ENCODE measurements around the gene FARP2.

DNA sequence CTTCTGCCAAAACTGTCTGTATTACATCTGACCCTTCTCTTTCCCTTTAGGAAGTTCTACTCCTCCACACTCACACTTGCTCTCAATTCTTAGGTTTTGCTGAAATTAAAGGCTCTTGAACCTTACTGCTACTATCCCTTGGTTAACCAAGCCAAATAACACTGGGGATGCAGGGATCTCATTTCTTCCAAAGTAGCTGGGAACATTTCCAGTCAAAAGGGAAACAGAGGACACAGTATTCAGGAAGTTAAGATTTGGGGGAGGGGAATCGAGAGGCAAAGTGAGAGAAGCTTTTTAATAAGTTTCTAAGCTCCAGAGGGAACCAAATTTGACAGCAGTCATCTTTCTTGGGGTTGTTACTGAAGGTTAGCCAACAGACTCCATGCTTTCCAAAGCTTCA lies 34.2 kb upstream of the FARP2 start:
- TF ChIP-seq EP300 (IDR thresholded peaks at IDR 0.05; ENCODE audit: borderline replicate concordance) = no peak
- TF ChIP-seq CEBPB (IDR thresholded peaks at IDR 0.05) = no peak
- TF ChIP-seq MAX (IDR thresholded peaks at IDR 0.05) = no peak
- no peak for TF ChIP-seq FOXM1 (IDR thresholded peaks at IDR 0.05; ENCODE audit: borderline replicate concordance, low read depth)
- no peak for TF ChIP-seq YY1 (IDR thresholded peaks at IDR 0.05; ENCODE audit: low read depth)
- TF ChIP-seq, protein P1, sequence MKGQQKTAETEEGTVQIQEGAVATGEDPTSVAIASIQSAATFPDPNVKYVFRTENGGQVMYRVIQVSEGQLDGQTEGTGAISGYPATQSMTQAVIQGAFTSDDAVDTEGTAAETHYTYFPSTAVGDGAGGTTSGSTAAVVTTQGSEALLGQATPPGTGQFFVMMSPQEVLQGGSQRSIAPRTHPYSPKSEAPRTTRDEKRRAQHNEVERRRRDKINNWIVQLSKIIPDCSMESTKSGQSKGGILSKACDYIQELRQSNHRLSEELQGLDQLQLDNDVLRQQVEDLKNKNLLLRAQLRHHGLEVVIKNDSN (IDR thresholded peaks at IDR 0.05) = no peak
- TF ChIP-seq, protein P2, sequence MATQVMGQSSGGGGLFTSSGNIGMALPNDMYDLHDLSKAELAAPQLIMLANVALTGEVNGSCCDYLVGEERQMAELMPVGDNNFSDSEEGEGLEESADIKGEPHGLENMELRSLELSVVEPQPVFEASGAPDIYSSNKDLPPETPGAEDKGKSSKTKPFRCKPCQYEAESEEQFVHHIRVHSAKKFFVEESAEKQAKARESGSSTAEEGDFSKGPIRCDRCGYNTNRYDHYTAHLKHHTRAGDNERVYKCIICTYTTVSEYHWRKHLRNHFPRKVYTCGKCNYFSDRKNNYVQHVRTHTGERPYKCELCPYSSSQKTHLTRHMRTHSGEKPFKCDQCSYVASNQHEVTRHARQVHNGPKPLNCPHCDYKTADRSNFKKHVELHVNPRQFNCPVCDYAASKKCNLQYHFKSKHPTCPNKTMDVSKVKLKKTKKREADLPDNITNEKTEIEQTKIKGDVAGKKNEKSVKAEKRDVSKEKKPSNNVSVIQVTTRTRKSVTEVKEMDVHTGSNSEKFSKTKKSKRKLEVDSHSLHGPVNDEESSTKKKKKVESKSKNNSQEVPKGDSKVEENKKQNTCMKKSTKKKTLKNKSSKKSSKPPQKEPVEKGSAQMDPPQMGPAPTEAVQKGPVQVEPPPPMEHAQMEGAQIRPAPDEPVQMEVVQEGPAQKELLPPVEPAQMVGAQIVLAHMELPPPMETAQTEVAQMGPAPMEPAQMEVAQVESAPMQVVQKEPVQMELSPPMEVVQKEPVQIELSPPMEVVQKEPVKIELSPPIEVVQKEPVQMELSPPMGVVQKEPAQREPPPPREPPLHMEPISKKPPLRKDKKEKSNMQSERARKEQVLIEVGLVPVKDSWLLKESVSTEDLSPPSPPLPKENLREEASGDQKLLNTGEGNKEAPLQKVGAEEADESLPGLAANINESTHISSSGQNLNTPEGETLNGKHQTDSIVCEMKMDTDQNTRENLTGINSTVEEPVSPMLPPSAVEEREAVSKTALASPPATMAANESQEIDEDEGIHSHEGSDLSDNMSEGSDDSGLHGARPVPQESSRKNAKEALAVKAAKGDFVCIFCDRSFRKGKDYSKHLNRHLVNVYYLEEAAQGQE (IDR thresholded peaks at IDR 0.05; ENCODE audit: low read depth) = no peak
- no peak for TF ChIP-seq NFIC (IDR thresholded peaks at IDR 0.05)
- no peak for TF ChIP-seq ZBTB7A (IDR thresholded peaks at IDR 0.05; ENCODE audit: low read depth)
- TF ChIP-seq CREB1 (IDR thresholded peaks at IDR 0.05; ENCODE audit: low read depth) = no peak
- TF ChIP-seq TAF1 (IDR thresholded peaks at IDR 0.05; ENCODE audit: low read depth) = no peak

Data from Ishikawa (cell line).